DND-41 (cell line): ENCODE results near the gene ARL4A.

ENCODE experiments used
- ATAC-seq: fragments of 200-7000 bp; cut with Tn5 transposase; 3 replicates; pipeline ENCODE4 v1.9.1; 2021; ENCODE audit warnings: low read depth; ENCODE audit not compliant: insufficient read depth
- DNase-seq: peaks from one replicate; pipeline ENCODE4 v3.0.0-alpha.2; 2020
- H2AFZ ChIP-seq: 2 replicates; pipeline ENCODE4 v1.6.0; 2012; ENCODE audit warnings: low read depth, low read length
- H3K27ac ChIP-seq: 2 replicates; pipeline ENCODE4 v1.5.1; 2012; ENCODE audit warnings: low read length, inconsistent platforms
- H3K27me3 ChIP-seq: fragments of 200-600 bp; sonication (generic); 2 replicates; pipeline ENCODE4 v1.6.0; 2012; ENCODE audit warnings: low read length, mild to moderate bottlenecking, inconsistent platforms; ENCODE audit not compliant: insufficient read depth, poor library complexity
- H3K36me3 ChIP-seq: 2 replicates; pipeline ENCODE4 v1.5.1; 2012; ENCODE audit warnings: low read length, inconsistent platforms; ENCODE audit not compliant: insufficient read depth
- H3K4me1 ChIP-seq: 2 replicates; pipeline ENCODE4 v1.5.1; 2012; ENCODE audit warnings: mild to moderate bottlenecking, low read length; ENCODE audit not compliant: insufficient read depth
- H3K4me2 ChIP-seq: 2 replicates; pipeline ENCODE4 v1.6.0; 2012; ENCODE audit warnings: mild to moderate bottlenecking, moderate library complexity, low read length, inconsistent platforms; ENCODE audit not compliant: insufficient read depth
- H3K4me3 ChIP-seq, 2 experiments: fragments of 200-600 bp in 1 of 2; shearing (Covaris generic) in 1 of 2; 2 replicates each; pipeline ENCODE4 v1.5.1; 2012 to 2016; ENCODE audit warnings: inconsistent platforms in 2 of 2, low read length in 2 of 2, mild to moderate bottlenecking in 2 of 2, low read depth in 1 of 2, moderate library complexity in 1 of 2
- H3K79me2 ChIP-seq: 2 replicates; pipeline ENCODE4 v1.6.0; 2012; ENCODE audit warnings: low read length, inconsistent platforms; ENCODE audit not compliant: insufficient read depth
- H3K9ac ChIP-seq: 2 replicates; pipeline ENCODE4 v1.6.0; 2012; ENCODE audit warnings: low read depth, mild to moderate bottlenecking, inconsistent platforms, low read length, moderate library complexity
- H3K9me3 ChIP-seq: 2 replicates; pipeline ENCODE4 v1.5.1; 2012; ENCODE audit warnings: low read length, moderate library complexity, mild to moderate bottlenecking, inconsistent platforms; ENCODE audit not compliant: insufficient read depth, severe bottlenecking
- H4K20me1 ChIP-seq: 2 replicates; pipeline ENCODE4 v1.6.0; 2012; ENCODE audit warnings: low read length; ENCODE audit not compliant: insufficient read depth
- EZH2 ChIP-seq: IDR thresholded peaks from 3 replicates; pipeline ENCODE4 v1.6.1; 2012; ENCODE audit warnings: borderline replicate concordance, low read depth, mild to moderate bottlenecking, moderate library complexity, low read length, inconsistent platforms; ENCODE audit not compliant: severe bottlenecking
- TF ChIP-seq, protein P1 (sequence below): IDR thresholded peaks from 2 replicates; pipeline ENCODE4 v1.5.1; 2012; ENCODE audit warnings: borderline replicate concordance, low read length, moderate library complexity, mild to moderate bottlenecking; ENCODE audit not compliant: poor library complexity, severe bottlenecking; ENCODE audit errors: extremely low read depth

The ARL4A gene

DNA sequence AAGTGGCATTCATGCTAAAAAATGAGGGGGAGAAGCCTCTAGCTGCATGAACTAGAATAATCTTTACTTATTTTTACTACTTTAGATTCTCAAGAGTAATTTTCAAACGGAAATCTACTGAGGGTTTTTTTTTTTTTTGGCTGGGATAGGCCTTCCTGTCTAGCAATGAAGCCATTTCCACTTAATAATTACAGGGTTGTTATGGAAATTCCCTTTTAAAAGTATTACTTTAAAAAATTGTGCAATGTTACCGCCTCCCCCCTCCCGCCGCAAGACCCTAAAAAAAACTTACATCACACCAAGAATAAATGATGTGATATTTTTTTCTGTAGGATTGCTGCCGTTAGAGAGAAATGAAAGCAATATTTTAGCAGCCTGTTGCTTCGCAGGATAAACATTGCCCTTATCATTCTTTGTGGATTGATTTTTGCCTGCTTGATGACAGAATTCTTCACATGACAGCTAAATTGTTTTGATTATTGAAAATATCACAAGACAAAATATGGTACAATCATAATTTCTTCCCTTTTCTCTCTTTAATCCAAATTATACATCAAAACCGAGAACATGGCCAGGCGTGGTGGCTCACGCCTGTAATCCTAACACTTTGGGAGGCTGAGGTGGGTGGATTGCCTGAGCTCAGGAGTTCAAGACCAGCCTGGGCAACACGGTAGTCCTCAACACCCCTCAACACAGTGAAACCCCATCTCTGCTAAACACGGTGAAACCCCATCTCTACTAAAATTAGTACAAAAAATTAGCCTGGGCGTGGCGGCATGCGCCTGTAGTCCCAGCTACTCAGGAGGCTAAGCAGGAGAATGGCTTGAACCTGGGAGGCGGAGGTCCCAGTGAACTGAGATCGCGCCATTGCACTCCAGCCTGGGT is 32.8 kb downstream of the ARL4A start:
- Histone ChIP-seq H3K27ac (no peak overlapping the region), H2AFZ (no peak overlapping the region)

DNA sequence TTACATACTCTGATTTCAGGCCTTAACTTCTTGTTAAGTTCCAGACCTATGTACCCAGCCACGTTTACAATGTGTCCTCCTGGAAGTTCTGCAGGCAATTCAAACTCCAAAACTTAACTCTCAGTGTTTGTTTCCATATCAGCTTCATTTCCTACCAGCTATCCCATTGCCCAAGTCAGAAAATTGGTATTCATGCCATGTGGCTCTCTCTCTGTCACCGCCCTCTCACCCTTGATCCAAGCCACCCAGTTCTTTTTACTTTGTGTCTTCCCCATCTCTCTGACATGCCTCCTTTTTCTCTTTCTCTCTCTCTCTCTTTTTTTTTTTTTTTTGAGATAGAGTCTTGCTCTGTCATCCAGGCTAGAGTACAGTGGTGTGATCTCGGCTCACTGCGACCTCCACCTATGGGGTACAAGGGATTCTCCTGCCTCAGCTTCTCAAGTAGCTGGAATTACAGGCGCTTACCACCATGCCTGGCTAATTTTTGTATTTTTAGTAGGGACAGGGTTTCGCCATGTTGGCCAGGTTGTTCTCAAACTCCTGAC is 33.9 kb downstream of the ARL4A start:
- ATAC-seq (no peak), DNase-seq (no peak)
- H3K27me3 ChIP-seq = no peaks in the 10 kb centered on the region
- TF ChIP-seq, protein P1, sequence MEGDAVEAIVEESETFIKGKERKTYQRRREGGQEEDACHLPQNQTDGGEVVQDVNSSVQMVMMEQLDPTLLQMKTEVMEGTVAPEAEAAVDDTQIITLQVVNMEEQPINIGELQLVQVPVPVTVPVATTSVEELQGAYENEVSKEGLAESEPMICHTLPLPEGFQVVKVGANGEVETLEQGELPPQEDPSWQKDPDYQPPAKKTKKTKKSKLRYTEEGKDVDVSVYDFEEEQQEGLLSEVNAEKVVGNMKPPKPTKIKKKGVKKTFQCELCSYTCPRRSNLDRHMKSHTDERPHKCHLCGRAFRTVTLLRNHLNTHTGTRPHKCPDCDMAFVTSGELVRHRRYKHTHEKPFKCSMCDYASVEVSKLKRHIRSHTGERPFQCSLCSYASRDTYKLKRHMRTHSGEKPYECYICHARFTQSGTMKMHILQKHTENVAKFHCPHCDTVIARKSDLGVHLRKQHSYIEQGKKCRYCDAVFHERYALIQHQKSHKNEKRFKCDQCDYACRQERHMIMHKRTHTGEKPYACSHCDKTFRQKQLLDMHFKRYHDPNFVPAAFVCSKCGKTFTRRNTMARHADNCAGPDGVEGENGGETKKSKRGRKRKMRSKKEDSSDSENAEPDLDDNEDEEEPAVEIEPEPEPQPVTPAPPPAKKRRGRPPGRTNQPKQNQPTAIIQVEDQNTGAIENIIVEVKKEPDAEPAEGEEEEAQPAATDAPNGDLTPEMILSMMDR = no peak
- TF ChIP-seq EZH2 = no peak
- no peak overlapping the region for H3K27ac ChIP-seq
- no peak overlapping the region for H3K4me3 ChIP-seq
- H3K36me3 ChIP-seq = no peaks in the 10 kb centered on the region
- no peak overlapping the region for H3K9ac ChIP-seq
- no peaks in the 10 kb centered on the region for H3K9me3 ChIP-seq
- H2AFZ ChIP-seq = no peak overlapping the region
- no peak overlapping the region for H3K4me2 ChIP-seq
- H3K79me2 ChIP-seq = no peaks in the 10 kb centered on the region
- peaks cover under 1% of the 10 kb centered on the region for H3K4me1 ChIP-seq
- H4K20me1 ChIP-seq = no peaks in the 10 kb centered on the region

More for the DNA sequence above, 32.8 kb downstream of the ARL4A start:
- Histone ChIP-seq H4K20me1 (no peaks in the 10 kb centered on the region), H3K36me3 (no peaks in the 10 kb centered on the region), H3K4me1 (peaks cover 11% of the 10 kb centered on the region), H3K79me2 (no peaks in the 10 kb centered on the region), H3K27me3 (no peaks in the 10 kb centered on the region), H3K4me2 (no peak overlapping the region), H3K9me3 (no peaks in the 10 kb centered on the region), H3K4me3 (no peak overlapping the region), H3K9ac (no peak overlapping the region)
- no peak for ATAC-seq
- TF ChIP-seq EZH2 = no peak
- TF ChIP-seq, protein P1 = no peak
- DNase-seq = no peak

DNA sequence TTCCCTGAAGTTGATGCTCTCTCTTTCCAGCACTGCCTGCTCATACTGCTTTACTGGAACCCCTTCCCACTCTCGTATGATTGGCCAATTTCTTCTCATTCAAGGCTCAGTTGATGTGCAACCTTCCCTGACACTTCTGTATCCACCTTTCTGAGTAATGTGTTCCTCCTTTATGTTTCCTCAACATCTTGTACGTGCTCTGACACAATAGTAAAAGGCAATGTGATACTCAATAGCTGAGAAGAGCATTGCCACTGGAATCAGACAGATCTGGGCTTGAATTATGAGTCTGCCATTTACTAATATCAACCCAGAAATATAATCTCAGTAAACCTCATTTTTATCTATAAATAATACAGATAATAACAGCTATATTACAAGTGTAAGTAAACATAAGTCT is 34.7 kb downstream of the ARL4A start:
- ATAC-seq (no peak), DNase-seq (no peak)
- Histone ChIP-seq H3K4me3 (no peak overlapping the region), H4K20me1 (no peaks in the 10 kb centered on the region), H3K9ac (no peak overlapping the region), H3K4me2 (no peak overlapping the region), H3K9me3 (no peaks in the 10 kb centered on the region), H3K27ac (no peak overlapping the region), H3K79me2 (no peaks in the 10 kb centered on the region), H3K36me3 (no peaks in the 10 kb centered on the region), H3K27me3 (no peaks in the 10 kb centered on the region), H2AFZ (no peak overlapping the region), H3K4me1 (no peaks in the 10 kb centered on the region)
- no peak for TF ChIP-seq EZH2
- TF ChIP-seq, protein P1 = no peak
